ENCODE data around the gene GDNF. TPM values are rescaled to one million over a fixed set of nuclear protein-coding genes. Genes with fewer than 3 reads are reported as not detected.

The GDNF gene
- total RNA-seq, 1 experiment from 2014 or later: not detected

- peak; percentile 49 for DNase-seq
- H3K4me3 ChIP-seq: no peak overlapping the region
- no peaks in the 10 kb centered on the region for H3K36me3 ChIP-seq
- H3K9me3 ChIP-seq: peaks cover 7% of the 10 kb centered on the region
- no peaks in the 10 kb centered on the region for H3K27me3 ChIP-seq
Observed at GRCh38 chr5:37776826-37777225, 63.0 kb downstream of the GDNF start.

- no peak for DNase-seq
- peaks cover 7% of the 10 kb centered on the region for H3K9me3 ChIP-seq
- no peaks in the 10 kb centered on the region for H3K36me3 ChIP-seq
- H3K27me3 ChIP-seq: no peaks in the 10 kb centered on the region
- H3K4me3 ChIP-seq: no peak overlapping the region
Observed at GRCh38 chr5:37774912-37775483, 64.8 kb downstream of the GDNF start.

DNA sequence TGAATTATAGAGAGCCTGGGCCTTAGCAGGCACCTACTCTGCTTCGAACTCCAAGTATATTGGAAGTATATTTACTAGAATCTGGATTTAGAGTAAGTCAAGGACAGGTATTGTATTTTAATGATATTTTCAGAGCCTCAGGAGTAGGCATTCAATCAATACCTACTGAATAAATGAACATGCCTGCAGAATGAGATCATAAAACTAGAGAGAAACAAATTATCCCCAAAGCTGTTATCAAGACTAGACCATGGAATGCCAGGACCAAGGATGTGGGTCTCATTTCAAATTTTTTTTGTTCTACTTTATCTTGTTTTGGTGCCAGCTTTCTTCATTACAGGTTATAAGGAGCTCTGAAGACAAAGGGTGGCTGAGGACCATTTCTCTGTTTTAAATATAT, 66.0 kb downstream of the GDNF start:
- Histone ChIP-seq H3K4me3 (no peak overlapping the region), H3K27me3 (no peaks in the 10 kb centered on the region), H3K9me3 (peaks cover 7% of the 10 kb centered on the region), H3K36me3 (no peaks in the 10 kb centered on the region)
- no peak for DNase-seq

DNA sequence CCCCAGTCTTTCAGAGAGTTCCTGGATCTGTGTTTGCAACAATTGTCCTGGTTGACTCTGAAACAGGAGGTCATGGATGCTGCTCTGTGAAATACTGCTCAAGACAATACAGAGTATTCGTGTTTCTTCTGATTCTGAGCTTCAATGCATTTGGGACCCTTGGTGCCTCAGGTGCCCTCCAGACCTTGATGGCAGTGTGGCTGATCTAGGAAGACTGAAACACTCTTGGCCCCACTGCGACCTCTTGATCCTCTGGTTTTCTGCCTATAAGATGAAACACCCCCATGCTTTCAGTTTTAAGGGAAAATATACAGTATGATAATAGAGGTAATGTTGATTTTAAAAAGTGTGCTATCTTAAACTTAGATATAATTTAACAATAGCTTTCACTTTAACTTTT, 67.6 kb downstream of the GDNF start:
- H3K4me3 ChIP-seq: no peak overlapping the region
- no peaks in the 10 kb centered on the region for H3K36me3 ChIP-seq
- H3K9me3 ChIP-seq: peaks cover 7% of the 10 kb centered on the region
- H3K27me3 ChIP-seq: no peaks in the 10 kb centered on the region
- no peak for DNase-seq

- DNase-seq: peak; percentile 87
- no peaks in the 10 kb centered on the region for H3K27me3 ChIP-seq
- H3K9me3 ChIP-seq: peaks cover 7% of the 10 kb centered on the region
- no peaks in the 10 kb centered on the region for H3K36me3 ChIP-seq
- no peak overlapping the region for H3K4me3 ChIP-seq
Observed at GRCh38 chr5:37771731-37772130, 68.1 kb downstream of the GDNF start.

GRCh38 chr5:37771203-37771611, 68.6 kb downstream of the GDNF start:
- H3K27me3 ChIP-seq: no peaks in the 10 kb centered on the region
- no peak overlapping the region for H3K4me3 ChIP-seq
- peak; percentile 12 for DNase-seq
- H3K9me3 ChIP-seq: peaks cover 7% of the 10 kb centered on the region
- no peaks in the 10 kb centered on the region for H3K36me3 ChIP-seq

- DNase-seq: no peak
- H3K4me3 ChIP-seq: no peak overlapping the region
- H3K27me3 ChIP-seq: no peaks in the 10 kb centered on the region
- H3K36me3 ChIP-seq: no peaks in the 10 kb centered on the region
- peaks cover 7% of the 10 kb centered on the region for H3K9me3 ChIP-seq
Observed at GRCh38 chr5:37770786-37771185, 69.1 kb downstream of the GDNF start.

DNA sequence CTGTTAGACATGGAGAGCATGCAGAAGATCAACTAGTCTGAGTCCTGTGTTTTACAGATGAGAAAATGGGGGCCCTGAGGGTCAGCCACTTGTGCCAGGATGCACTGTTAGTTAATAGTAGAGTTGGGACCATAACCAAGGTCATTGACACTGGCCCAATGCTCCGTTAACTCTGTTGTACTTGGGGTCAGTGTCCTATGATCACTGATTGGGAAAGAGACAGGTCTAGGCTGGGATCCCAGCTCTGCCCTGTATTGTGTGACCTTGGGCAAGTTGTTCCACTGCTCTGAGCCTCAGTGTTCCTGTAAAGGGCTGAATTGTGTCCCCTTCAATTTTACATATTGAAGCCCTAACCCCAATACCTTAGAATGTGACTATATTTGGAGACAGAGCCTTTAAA, 70.0 kb downstream of the GDNF start:
- no peaks in the 10 kb centered on the region for H3K36me3 ChIP-seq
- peaks cover 5% of the 10 kb centered on the region for H3K9me3 ChIP-seq
- no peak overlapping the region for H3K4me3 ChIP-seq
- H3K27me3 ChIP-seq: no peaks in the 10 kb centered on the region
- DNase-seq: no peak

GRCh38 chr5:37769108-37769507, 70.7 kb downstream of the GDNF start:
- Histone ChIP-seq H3K9me3 (0 out of 2 replicates have a peak, but pooled peaks cover 2% of the 10 kb centered on the region), H3K4me3 (no peak overlapping the region), H3K36me3 (no peaks in the 10 kb centered on the region), H3K27me3 (no peaks in the 10 kb centered on the region)
- DNase-seq: no peak

DNA sequence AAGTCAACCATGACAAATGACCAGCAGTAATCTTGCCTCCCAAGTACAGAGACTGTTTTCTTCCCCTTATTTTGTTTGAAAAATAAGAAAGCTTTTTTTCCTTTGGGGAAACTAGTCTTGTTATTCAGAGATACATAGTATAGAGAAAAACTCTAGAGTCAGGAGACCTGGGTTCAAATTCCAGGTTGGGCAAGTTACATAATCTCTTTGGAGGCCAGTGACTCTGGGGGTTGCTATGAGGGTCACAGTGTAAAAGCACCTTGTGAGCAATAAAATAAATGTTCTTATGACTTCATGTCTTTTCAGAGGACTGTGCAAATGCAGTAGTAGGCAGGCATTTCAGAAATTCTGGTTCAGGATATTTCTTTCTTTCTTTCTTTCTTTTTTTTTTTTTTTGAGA, 71.5 kb downstream of the GDNF start:
- Histone ChIP-seq H3K9me3 (0 out of 2 replicates have a peak, but pooled peaks cover under 1% of the 10 kb centered on the region), H3K36me3 (no peaks in the 10 kb centered on the region), H3K27me3 (no peaks in the 10 kb centered on the region), H3K4me3 (no peak overlapping the region)
- no peak for DNase-seq

DNA sequence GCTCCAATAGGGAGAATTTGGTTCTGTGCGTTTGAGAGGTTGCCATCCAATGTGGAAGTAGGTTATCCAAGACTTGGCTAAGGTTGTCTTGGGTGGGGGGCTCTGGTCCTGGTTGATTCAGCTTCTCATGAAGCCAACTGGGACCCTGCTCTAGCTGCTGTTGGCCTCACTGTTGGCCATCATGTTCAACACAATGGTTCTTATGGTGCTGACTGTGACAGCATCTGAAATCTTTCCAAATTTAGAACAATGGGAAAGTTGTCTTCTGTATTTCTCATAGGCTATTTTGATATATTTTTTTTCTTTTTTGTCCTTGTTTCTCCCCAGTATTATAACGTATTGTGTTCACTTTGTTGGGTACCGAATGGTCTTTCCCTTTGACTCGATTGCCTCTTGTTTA, 71.9 kb downstream of the GDNF start:
- no peak overlapping the region for H3K4me3 ChIP-seq
- H3K27me3 ChIP-seq: no peaks in the 10 kb centered on the region
- no peaks in the 10 kb centered on the region for H3K9me3 ChIP-seq
- no peak for DNase-seq
- H3K36me3 ChIP-seq: no peaks in the 10 kb centered on the region

DNA sequence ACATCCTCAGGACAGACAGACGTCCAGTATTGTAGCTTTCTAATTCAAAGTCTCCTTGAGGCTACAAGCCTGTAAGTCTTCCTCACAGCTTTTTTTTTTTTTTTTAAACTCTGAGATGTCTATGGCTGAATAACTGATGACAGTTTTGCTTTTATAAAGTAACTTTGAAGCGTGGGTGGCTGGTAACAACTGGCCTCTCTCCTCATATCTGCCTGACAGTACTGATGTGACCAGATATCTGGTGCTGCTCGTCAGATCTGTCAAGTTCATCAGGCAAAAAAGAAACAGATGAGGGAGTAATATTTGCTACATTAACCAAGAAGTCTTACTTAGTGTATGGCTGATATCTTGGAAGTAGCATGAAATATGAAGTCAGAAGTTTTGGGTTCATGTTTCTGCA, 72.6 kb downstream of the GDNF start:
- Histone ChIP-seq H3K9me3 (no peaks in the 10 kb centered on the region), H3K4me3 (no peak overlapping the region), H3K27me3 (no peaks in the 10 kb centered on the region), H3K36me3 (no peaks in the 10 kb centered on the region)
- DNase-seq: no peak
